Heart left ventricle (tissue), 16 donors: ENCODE results near the gene SCRN2. TPM values are rescaled to one million over a fixed set of nuclear protein-coding genes. Genes with fewer than 3 reads are reported as not detected.

Source experiments
- ATAC-seq, 4 donors: fragments of 200-7000 bp; cut with Tn5 transposase; one replicate each; pipeline ENCODE4 v1.9.1; 2020 to 2022; ENCODE audit warnings: moderate library complexity in 4 of 4, mild to moderate bottlenecking in 3 of 4, moderate number of reproducible peaks in 1 of 4
- DNase-seq, 5 donors: peaks; one replicate each; pipeline ENCODE4 v3.0.0-alpha.2; 2020
- H3K27ac ChIP-seq, 12 donors: fragments of 200-600 bp; sonication (generic) in 4 of 12; one replicate each; pipeline versions ENCODE4 v1.5.0 to v1.8.0; 2016 to 2022; ENCODE audit warnings: mild to moderate bottlenecking in 2 of 12
- H3K27me3 ChIP-seq, 9 donors: fragments of 200-600 bp; sonication (generic) in 2 of 9; one replicate each; pipeline versions ENCODE4 v1.5.1 to v1.8.0; 2016 to 2022; ENCODE audit warnings: mild to moderate bottlenecking in 3 of 9
- H3K36me3 ChIP-seq, 9 donors: fragments of 200-600 bp; sonication (generic) in 2 of 9; one replicate each; pipeline versions ENCODE4 v1.5.0 to v1.8.0; 2018 to 2022; ENCODE audit warnings: mild to moderate bottlenecking in 2 of 9
- H3K4me1 ChIP-seq, 12 donors: fragments of 200-600 bp; sonication (generic) in 4 of 12; one replicate each; pipeline versions ENCODE4 v1.5.0 to v1.8.0; 2016 to 2022; ENCODE audit warnings: mild to moderate bottlenecking in 3 of 12
- H3K4me3 ChIP-seq, 12 donors: fragments of 200-600 bp; sonication (generic) in 4 of 12; one replicate each; pipeline versions ENCODE4 v1.5.0 to v1.8.0; 2017 to 2022; ENCODE audit warnings: mild to moderate bottlenecking in 9 of 12, moderate library complexity in 4 of 12
- H3K9me3 ChIP-seq, 12 donors: fragments of 200-600 bp; sonication (generic) in 4 of 12; one replicate each; pipeline versions ENCODE4 v1.5.0 to v1.8.0; 2016 to 2022; ENCODE audit warnings: mild to moderate bottlenecking in 1 of 12
- CTCF ChIP-seq, 12 donors: fragments of 200-600 bp; sonication (generic) in 4 of 12; IDR thresholded peaks; one replicate each; pipeline versions ENCODE4 v1.5.0 to v1.8.0; 2018 to 2022; ENCODE audit warnings: antibody characterized with exemption in 12 of 12, mild to moderate bottlenecking in 5 of 12
- POLR2A ChIP-seq, 2 donors: fragments of 450-650 bp; IDR thresholded peaks; one replicate each; pipeline ENCODE4 v1.6.1; 2017; ENCODE audit warnings: antibody characterized with exemption in 2 of 2, mild to moderate bottlenecking in 2 of 2, moderate library complexity in 2 of 2
- WGBS, 4 donors: extraction: QIAGEN DNeasy Blood & Tissue Kit in 2 of 4; methylation state at CpG; one replicate each; pipeline versions ENCODE4 v1.1.5 to v1.1.7; 2013 to 2018; 5-methylcytosine and 5-hydroxymethylcytosine counted together
- intact Hi-C, 10 donors: fragments of 100-400 bp; cut with DNase I; formaldehyde crosslinking; loops; one replicate each; pipeline versions ENCODE4 v1.11.1 to v1.14.2; 2022
- polyA plus RNA-seq, 2 donors: library from polyadenylated mRNA; stranded (reverse); fragments of 200-250 nt; gene quantifications; one replicate each; pipeline ENCODE4 v1.2.3, GENCODE V29; 2013
- total RNA-seq, 9 donors: library from RNA; depleted of rRNA in 2 of 9; stranded (reverse); fragments of >200 nt in 2 of 9; fragmentation: NEBNext Ultra II Directional in 3 of 9; extraction: Animal tissue kit (Norgen Biotek cat#: 25700) in 3 of 9; gene quantifications; one replicate each; pipeline versions ENCODE4 v1.1.0 to v1.2.4, GENCODE V29; 2016 to 2023
- donor health status: ischemic (EF 13 %, LVEDD 7.1; RV severe dilation, severe dysfunction).
- donor health status: healthy with polysubstance abuse.
- donor health status: DM: no; HTN: yes; CAD: no.
- donor health status: DM: no; HTN: no; CAD: no.
- donor health status: ischemic (EF 25% LVEDD 6.9; RV normal size, moderate dysfunction).
- donor health status: ischemic (EF 25% LVEDD 5.7; RV mildly dilated, moderate dysfunction).
- donor health status: healthy.
- donor health status: DM: yes; HTN: yes; CAD: no.
- donor health status: ischemic (EF 35%, LVEDD 5.7; RV mildly dilated, moderate dysfunction).
- donor health status: nonischemic (EF 11% LVEDD 7.7; RV severe dilation, severe dysfunction).
- donor health status: DM: yes; HTN: yes; CAD: no.
- donor health status: PGD.
- donor health status: ischemic (EF 29% LVEDD 5.4; RV normal size, mild dysfunction).
- donor health status: nonischemic (EF 23%, LVEDD 6.1; RV moderate dilation, normal function).

SCRN2 gene
- total and polyA plus RNA-seq, 11 donors: 17.5 to 58.5 (median 33.9) TPM

GRCh38 chr17:47844814-47845715 is 4.0 kb upstream of the SCRN2 start:
- H3K27ac ChIP-seq: no peak overlapping the region
- H3K4me3 ChIP-seq: no peak overlapping the region
- DNase-seq (no peak), ATAC-seq (no peak)
- intact Hi-C loops: loop anchor here (1.0 to 10.0 kb wide), 10 partner anchors 43 to 177 kb away; partner anchors contain the start of genes CDK5RAP3 (in 5 of the 10) and PNPO (in 2 of the 10)
- no peaks in the 10 kb centered on the region for H3K9me3 ChIP-seq
- 50 to 59% (median 56%) methylated on average over 4 of the region's 4 CpGs for WGBS, 4 donors
- TF ChIP-seq CTCF (IDR thresholded peaks at IDR 0.05) (peak in 1 of 12 donors; percentile 8), POLR2A (IDR thresholded peaks at IDR 0.05) (no peak)
- H3K4me1 ChIP-seq: peaks cover 1 to 28% (median 11%) of the 10 kb centered on the region in 12 donors
- no peaks in the 10 kb centered on the region for H3K36me3 ChIP-seq
- peaks cover 14 to 60% (median 34%) of the 10 kb centered on the region in 9 donors for H3K27me3 ChIP-seq

- intact Hi-C loops: loop anchor here in 9 of 10 donors (5.0 to 10.0 kb wide), 8 partner anchors 101 to 178 kb away; partner anchors contain the start of genes CDK5RAP3 (in 5 of the 9) and PNPO (in 2 of the 9)
- peaks cover 0 to under 1% (median 0%) of the 10 kb centered on the region in 9 donors for H3K36me3 ChIP-seq
- 52 to 58% (median 56%) methylated on average over 5 of the region's 5 CpGs for WGBS, 4 donors
- DNase-seq (no peak), ATAC-seq (no peak)
- H3K27ac ChIP-seq: no peak overlapping the region
- H3K4me1 ChIP-seq: peaks cover 4 to 32% (median 15%) of the 10 kb centered on the region in 12 donors
- H3K27me3 ChIP-seq: peaks cover 14 to 52% (median 34%) of the 10 kb centered on the region in 9 donors
- no peak overlapping the region for H3K4me3 ChIP-seq
- TF ChIP-seq CTCF (IDR thresholded peaks at IDR 0.05) (no peak), POLR2A (IDR thresholded peaks at IDR 0.05) (no peak)
- H3K9me3 ChIP-seq: no peaks in the 10 kb centered on the region
Measured at GRCh38 chr17:47844227-47844626, 3.2 kb upstream of the SCRN2 start.

GRCh38 chr17:47843391-47843730 is 2.3 kb upstream of the SCRN2 start:
- Histone ChIP-seq H3K4me1 (peaks cover 4 to 32% (median 16%) of the 10 kb centered on the region in 12 donors), H3K36me3 (peaks cover 0 to 9% (median 4%) of the 10 kb centered on the region in 9 donors), H3K27me3 (peaks cover 14 to 49% (median 27%) of the 10 kb centered on the region in 9 donors), H3K9me3 (no peaks in the 10 kb centered on the region), H3K4me3 (no peak overlapping the region), H3K27ac (no peak overlapping the region)
- no peak for DNase-seq
- intact Hi-C loops: loop anchor here in 9 of 10 donors (2.0 to 10.0 kb wide), 11 partner anchors 47 to 179 kb away; partner anchors contain the start of genes CDK5RAP3 (in 6 of the 9) and PNPO (in 2 of the 9)
- no peak for ATAC-seq
- WGBS, 4 donors: 27 to 40% (median 29%) methylated on average over 1 to 6 of the region's 6 CpGs
- no peak for TF ChIP-seq CTCF (IDR thresholded peaks at IDR 0.05)
